Astrocyte of the cerebellum (primary cell): ENCODE data around the gene LRP6.

Source experiments
- DNase-seq: peaks from one replicate; pipeline ENCODE4 v3.0.0-alpha.2; 2011; ENCODE audit warnings: low read depth
- H3K4me3 ChIP-seq: 2 replicates; pipeline ENCODE4 v1.5.1; 2011; ENCODE audit warnings: mild to moderate bottlenecking, low read depth, low read length, moderate library complexity
- CTCF ChIP-seq: IDR thresholded peaks from 2 replicates; pipeline ENCODE4 v1.5.1; 2012; ENCODE audit warnings: low read length, low read depth, moderate library complexity, mild to moderate bottlenecking; ENCODE audit errors: missing control alignments
- in situ Hi-C: cut with HindIII; loops from 2 replicates; pipeline ENCODE4 v1.10.0; 2017; ENCODE audit warnings: low sequenced_read_pairs

LRP6 gene

GRCh38 chr12:12297201-12297830 lies 30.5 kb upstream of the LRP6 start:
- no peak for DNase-seq
- no peak overlapping the region for H3K4me3 ChIP-seq
- TF ChIP-seq CTCF = no peak
- in situ Hi-C loops = no loop called here

- peak; percentile 32 for DNase-seq
- no peak for TF ChIP-seq CTCF
- no peak overlapping the region for H3K4me3 ChIP-seq
- in situ Hi-C loops = no loop called here
Measured at GRCh38 chr12:12294215-12295005, 27.6 kb upstream of the LRP6 start.

- DNase-seq = no peak
- in situ Hi-C loops = no loop called here
- no peak overlapping the region for H3K4me3 ChIP-seq
- no peak for TF ChIP-seq CTCF
Measured at GRCh38 chr12:12290206-12290605, 23.4 kb upstream of the LRP6 start.

- DNase-seq = no peak
- no peak overlapping the region for H3K4me3 ChIP-seq
- no peak for TF ChIP-seq CTCF
- in situ Hi-C loops = no loop called here
Measured at GRCh38 chr12:12286441-12286840, 19.6 kb upstream of the LRP6 start.

GRCh38 chr12:12282761-12283425 lies 16.0 kb upstream of the LRP6 start:
- DNase-seq = peak; percentile 49
- H3K4me3 ChIP-seq = no peak overlapping the region
- in situ Hi-C loops = no loop called here
- TF ChIP-seq CTCF = no peak

- no peak for DNase-seq
- no peak overlapping the region for H3K4me3 ChIP-seq
- no peak for TF ChIP-seq CTCF
- in situ Hi-C loops = no loop called here
Measured at GRCh38 chr12:12282202-12282601, 15.4 kb upstream of the LRP6 start.
